H1 (cell line): ENCODE results near the gene MRPL3. TPM values are rescaled to one million over a fixed set of nuclear protein-coding genes. Genes with fewer than 3 reads are reported as not detected.

ENCODE experiments used
- CTCF ChIA-PET: fragments of 300-600 bp; sonication (Branson Sonifier 250); formaldehyde crosslinking; loops from one replicate; lab custom pipeline; 2021; ENCODE audit not compliant: partially characterized antibody; lab: Charles Lee
- POLR2A ChIA-PET: fragments of 300-600 bp; sonication (Branson Sonifier 250); formaldehyde crosslinking; loops from one replicate; lab custom pipeline; 2021; ENCODE audit warnings: inconsistent platforms; ENCODE audit not compliant: partially characterized antibody; lab: Charles Lee
- DNase-seq, 2 experiments: peaks; one replicate each; pipeline versions ENCODE4 v3.0.0 to v3.0.0-alpha.2; 2010 to 2022; ENCODE audit warnings: low spot score in 2 of 2, low read depth in 1 of 2, mixed read lengths in 1 of 2
- FAIRE-seq: peaks from 2 replicates; lab custom pipeline; 2011; peaks lifted over from hg19 to GRCh38; lab: Jason Lieb, UNC
- H2AFZ ChIP-seq: 2 replicates; pipeline ENCODE4 v1.8.1; 2012; ENCODE audit warnings: low read length, inconsistent platforms
- H2AK5ac ChIP-seq: 2 replicates; pipeline ENCODE4 v1.6.1; 2013; ENCODE audit warnings: low read depth, low read length
- H2BK120ac ChIP-seq: replicated peaks from 2 replicates; pipeline ENCODE3; 2013; ENCODE audit warnings: low read depth, low read length, inconsistent platforms
- H2BK12ac ChIP-seq: 2 replicates; pipeline ENCODE4 v1.6.1; 2013; ENCODE audit warnings: low read depth, low read length
- H2BK15ac ChIP-seq: 2 replicates; pipeline ENCODE4 v1.6.1; 2013; ENCODE audit warnings: low read length
- H2BK20ac ChIP-seq: 2 replicates; pipeline ENCODE4 v1.6.1; 2013; ENCODE audit warnings: low read length
- H2BK5ac ChIP-seq: 2 replicates; pipeline ENCODE4 v1.6.1; 2013; ENCODE audit warnings: low read depth, low read length
- H3K14ac ChIP-seq: 2 replicates; pipeline ENCODE4 v1.6.1; 2013; ENCODE audit warnings: inconsistent platforms; ENCODE audit not compliant: insufficient read length
- H3K18ac ChIP-seq: 2 replicates; pipeline ENCODE4 v1.6.1; 2013; ENCODE audit warnings: low read length; ENCODE audit errors: extremely low read depth
- H3K23ac ChIP-seq: 2 replicates; pipeline ENCODE4 v1.6.1; 2013; ENCODE audit warnings: inconsistent platforms; ENCODE audit not compliant: insufficient read length
- H3K23me2 ChIP-seq: 2 replicates; pipeline ENCODE4 v1.6.1; 2013; ENCODE audit warnings: low read depth, low read length
- H3K27ac ChIP-seq: 2 replicates; pipeline ENCODE4 v1.6.1; 2011; ENCODE audit warnings: low read depth, low read length, inconsistent platforms
- H3K27me3 ChIP-seq, 4 experiments: replicated peaks in 1 of 4; 1 replicate in 1 of 4; 2 replicates in 3 of 4; pipeline versions ENCODE4 v1.6.1 to v1.8.1; 2011 to 2013; ENCODE audit warnings: low read length in 3 of 4, mild to moderate bottlenecking in 3 of 4, inconsistent platforms in 2 of 4, mixed read lengths in 2 of 4, moderate library complexity in 1 of 4; ENCODE audit not compliant: control insufficient read depth in 3 of 4, insufficient read depth in 3 of 4; ENCODE audit errors: extremely low read depth in 1 of 4
- H3K36me3 ChIP-seq, 4 experiments: 2 replicates each; pipeline versions ENCODE4 v1.6.1 to v1.8.1; 2011 to 2013; ENCODE audit warnings: mild to moderate bottlenecking in 4 of 4, low read length in 3 of 4, moderate library complexity in 2 of 4, control low read depth in 1 of 4, inconsistent platforms in 1 of 4; ENCODE audit not compliant: insufficient read depth in 4 of 4, control insufficient read depth in 2 of 4
- H3K4ac ChIP-seq: replicated peaks from 2 replicates; pipeline ENCODE3; 2013; ENCODE audit warnings: low read length, low read depth, mixed read lengths, inconsistent platforms; ENCODE audit not compliant: insufficient read length
- H3K4me1 ChIP-seq, 4 experiments: replicated peaks in 1 of 4; 1 replicate in 1 of 4; 2 replicates in 3 of 4; pipeline versions ENCODE4 v1.6.1 to v1.8.1; 2011 to 2013; ENCODE audit warnings: low read length in 3 of 4, inconsistent platforms in 2 of 4, mixed read lengths in 1 of 4; ENCODE audit not compliant: insufficient read depth in 4 of 4, control insufficient read depth in 3 of 4
- H3K4me2 ChIP-seq, 2 experiments: 2 replicates each; pipeline versions ENCODE4 v1.6.1 to v1.8.1; 2011 to 2013; ENCODE audit warnings: low read depth in 2 of 2, low read length in 2 of 2, control low read depth in 1 of 2, inconsistent platforms in 1 of 2, mild to moderate bottlenecking in 1 of 2; ENCODE audit not compliant: insufficient read depth in 1 of 2
- H3K4me3 ChIP-seq, 4 experiments: fragments of 200-600, 300-600 bp in 1 of 4; sonication (generic), shearing (Covaris generic), sonication (Bioruptor Twin) in 1 of 4; 2 replicates each; pipeline versions ENCODE4 v1.5.1 to v1.8.1; 2011 to 2016; ENCODE audit warnings: low read length in 4 of 4, low read depth in 3 of 4, control low read depth in 2 of 4, inconsistent platforms in 2 of 4, mild to moderate bottlenecking in 2 of 4, mixed read lengths in 1 of 4, moderate library complexity in 1 of 4; ENCODE audit not compliant: insufficient read depth in 2 of 4; ENCODE audit errors: extremely low read depth in 1 of 4
- H3K56ac ChIP-seq: replicated peaks from 2 replicates; pipeline ENCODE3; 2013; ENCODE audit warnings: low read depth, mild to moderate bottlenecking, mixed read lengths, low read length, inconsistent platforms; ENCODE audit not compliant: insufficient read length
- H3K79me1 ChIP-seq: 2 replicates; pipeline ENCODE4 v1.6.1; 2013; ENCODE audit warnings: low read depth, low read length, control low read depth
- H3K79me2 ChIP-seq, 2 experiments: 2 replicates each; pipeline versions ENCODE4 v1.6.1 to v1.8.1; 2012 to 2013; ENCODE audit warnings: low read length in 2 of 2, mild to moderate bottlenecking in 2 of 2, inconsistent platforms in 1 of 2; ENCODE audit not compliant: insufficient read depth in 2 of 2, control insufficient read depth in 1 of 2
- H3K9ac ChIP-seq, 4 experiments: replicated peaks in 1 of 4; 1 replicate in 1 of 4; 2 replicates in 3 of 4; pipeline versions ENCODE4 v1.6.1 to v1.8.1; 2011 to 2013; ENCODE audit warnings: low read depth in 3 of 4, low read length in 3 of 4, control low read depth in 2 of 4, mild to moderate bottlenecking in 2 of 4, moderate library complexity in 2 of 4, inconsistent platforms in 1 of 4; ENCODE audit errors: extremely low read depth in 1 of 4
- H3K9me3 ChIP-seq, 2 experiments: 2 replicates each; pipeline versions ENCODE4 v1.6.1 to v1.8.1; 2012 to 2013; ENCODE audit warnings: mild to moderate bottlenecking in 2 of 2, moderate library complexity in 2 of 2, control low read depth in 1 of 2, inconsistent platforms in 1 of 2, low read depth in 1 of 2, low read length in 1 of 2, mixed read lengths in 1 of 2; ENCODE audit not compliant: insufficient read depth in 2 of 2
- H4K20me1 ChIP-seq, 2 experiments: replicated peaks in 1 of 2; 2 replicates each; pipeline versions ENCODE3 to v1.8.1; 2011 to 2013; ENCODE audit warnings: inconsistent platforms in 2 of 2, low read length in 2 of 2, mild to moderate bottlenecking in 1 of 2; ENCODE audit not compliant: insufficient read depth in 2 of 2, control insufficient read depth in 1 of 2
- H4K5ac ChIP-seq: 2 replicates; pipeline ENCODE4 v1.6.1; 2013; ENCODE audit warnings: low read length, low read depth, mixed read lengths, inconsistent platforms; ENCODE audit not compliant: insufficient read length
- H4K8ac ChIP-seq: 2 replicates; pipeline ENCODE4 v1.8.0; 2013; ENCODE audit warnings: mild to moderate bottlenecking, moderate library complexity, low read length, inconsistent platforms; ENCODE audit not compliant: insufficient read depth; ENCODE audit errors: extremely low read depth
- H4K91ac ChIP-seq: replicated peaks from 2 replicates; pipeline ENCODE3; 2013; ENCODE audit warnings: low read length, mixed read lengths, inconsistent platforms; ENCODE audit not compliant: insufficient read length
- ATF3 ChIP-seq: IDR thresholded peaks from 2 replicates; pipeline ENCODE4 v1.6.1; 2011; ENCODE audit warnings: low read depth, mild to moderate bottlenecking, low read length; ENCODE audit not compliant: insufficient read depth
- CBX5 ChIP-seq: fragments of 300-800, 300-1000 bp; sonication (generic); IDR thresholded peaks from 2 replicates; pipeline ENCODE4 v1.7.1; 2016; ENCODE audit warnings: antibody characterized with exemption, low read length, low read depth
- CREB1 ChIP-seq: IDR thresholded peaks from 2 replicates; pipeline ENCODE4 v1.6.1; 2012; ENCODE audit warnings: inconsistent platforms
- FOSL1 ChIP-seq: IDR thresholded peaks from 2 replicates; pipeline ENCODE4 v1.6.1; 2011; ENCODE audit warnings: mild to moderate bottlenecking, low read depth, low read length, moderate library complexity; ENCODE audit not compliant: insufficient read depth
- GTF2F1 ChIP-seq: IDR thresholded peaks from 2 replicates; pipeline ENCODE4 v1.6.1; 2012; ENCODE audit warnings: low read depth, low read length, improper control_type of control experiment, borderline replicate concordance
- HDAC2 ChIP-seq, 2 experiments: fragments of 300-600 bp in 1 of 2; sonication (generic) in 1 of 2; IDR thresholded peaks; 2 replicates each; pipeline ENCODE4 v1.6.1; 2011 to 2012; ENCODE audit warnings: low read depth in 2 of 2, low read length in 2 of 2, mild to moderate bottlenecking in 2 of 2, moderate library complexity in 2 of 2, borderline replicate concordance in 1 of 2, inconsistent platforms in 1 of 2
- PHF8 ChIP-seq: fragments of 200-600 bp; sonication (generic); conservative IDR thresholded peaks from 2 replicates; pipeline ENCODE4 v1.7.1; 2012; ENCODE audit warnings: low read depth, mild to moderate bottlenecking, inconsistent platforms, low read length, moderate library complexity
- POLR2AphosphoS5 ChIP-seq: IDR thresholded peaks from 2 replicates; pipeline ENCODE4 v1.6.1; 2011; ENCODE audit warnings: low read depth, low read length
- RFX5 ChIP-seq: IDR thresholded peaks from 2 replicates; pipeline ENCODE4 v1.6.1; 2011; ENCODE audit warnings: low read depth, low read length, improper control_type of control experiment, borderline replicate concordance
- SP1 ChIP-seq: IDR thresholded peaks from 2 replicates; pipeline ENCODE4 v1.6.1; 2011; ENCODE audit warnings: low read depth, low read length
- SP4 ChIP-seq: IDR thresholded peaks from 2 replicates; pipeline ENCODE4 v1.6.1; 2012; ENCODE audit warnings: low read length, inconsistent platforms
- SRF ChIP-seq: IDR thresholded peaks from 2 replicates; pipeline ENCODE4 v1.6.1; 2011; ENCODE audit warnings: mild to moderate bottlenecking, low read depth, low read length, moderate library complexity
- SUZ12 ChIP-seq: fragments of 200-600 bp; sonication (generic); IDR thresholded peaks from 2 replicates; pipeline ENCODE4 v1.6.1; 2012; ENCODE audit warnings: mild to moderate bottlenecking, inconsistent platforms, low read length, moderate library complexity, mixed read lengths
- TAF1 ChIP-seq: IDR thresholded peaks from 2 replicates; pipeline ENCODE4 v1.6.1; 2011; ENCODE audit warnings: mild to moderate bottlenecking, low read depth, low read length
- TCF12 ChIP-seq: IDR thresholded peaks from 2 replicates; pipeline ENCODE4 v1.6.1; 2011; ENCODE audit warnings: low read depth, mild to moderate bottlenecking, low read length
- TEAD4 ChIP-seq: IDR thresholded peaks from 2 replicates; pipeline ENCODE4 v1.6.1; 2012; ENCODE audit warnings: low read depth, low read length, inconsistent platforms, mixed read lengths
- WGBS, 2 experiments: shearing (Covaris generic) in 1 of 2; methylation state at CpG; one replicate each; pipeline versions ENCODE4 v1.1.6 to v1.1.7; 2013 to 2015; ENCODE audit warnings: low lambda C conversion rate in 2 of 2, mixed read lengths in 2 of 2, inconsistent platforms in 1 of 2, low coverage in 1 of 2, missing lambda C conversion rate in 1 of 2; ENCODE audit not compliant: insufficient replicate concordance in 2 of 2, insufficient coverage in 1 of 2, insufficient read length in 1 of 2; ENCODE audit errors: extremely low coverage in 1 of 2, missing lambda C conversion rate in 1 of 2; 5-methylcytosine and 5-hydroxymethylcytosine counted together
- polyA plus RNA-seq, 7 experiments: library from polyadenylated mRNA; depleted of rRNA in 3 of 7; stranded (reverse) in 5 of 7; unstranded in 2 of 7; fragments of >200 nt in 5 of 7; fragments of 200-250 nt in 2 of 7; gene quantifications; 1 replicate in 5 of 7; 2 replicates in 1 of 7; 4 replicates in 1 of 7; pipeline versions ENCODE4 v1.2.1 to v1.2.3, GENCODE V29; 2011 to 2013; ENCODE audit warnings: missing spikeins in 2 of 7, mixed read lengths in 2 of 7
- total RNA-seq: library from RNA; stranded (reverse); fragmentation: NEBNext Ultra II Directional; extraction: Animal tissue kit (Norgen Biotek cat#: 25700); gene quantifications from 2 replicates; pipeline ENCODE4 v1.2.1, GENCODE V29; 2021

The MRPL3 gene
- total and polyA plus RNA-seq, 2 of the 8 experiments (the other 6 are each of a cell fraction or from before 2014, with no cell fraction given): 164 to 175 TPM

- ChIA-PET CTCF (no interaction called here), POLR2A (no interaction called here)
- FAIRE-seq: no peak
- H3K4me3 ChIP-seq: no peak overlapping the region
- H3K23ac ChIP-seq: no peak overlapping the region
- H3K23me2 ChIP-seq: no peaks in the 10 kb centered on the region
- no peak overlapping the region for H2BK5ac ChIP-seq
- DNase-seq: no peak
- no peak overlapping the region for H2BK20ac ChIP-seq
- H3K4me2 ChIP-seq: no peak overlapping the region
- peaks cover 4 to 7% of the 10 kb centered on the region in 2 experiments for H4K20me1 ChIP-seq
- H3K27ac ChIP-seq: no peak overlapping the region
- no peak overlapping the region for H2AK5ac ChIP-seq
- no peak overlapping the region for H3K9ac ChIP-seq
- H3K36me3 ChIP-seq: peaks cover 12 to 77% (median 47%) of the 10 kb centered on the region in 4 experiments
- H4K91ac ChIP-seq: no peak overlapping the region
- H4K5ac ChIP-seq: no peak overlapping the region
- no peak overlapping the region for H3K18ac ChIP-seq
- no peak overlapping the region for H2BK15ac ChIP-seq
- H2AFZ ChIP-seq: no peak overlapping the region
- H3K14ac ChIP-seq: no peak overlapping the region
- no peaks in the 10 kb centered on the region for H3K4me1 ChIP-seq
- WGBS, 2 experiments: 93% methylated on average over 1 of the region's 1 CpG; no CpG with 5 or more reads in 1 of the 2 experiments
- no peaks in the 10 kb centered on the region for H3K27me3 ChIP-seq
- H2BK120ac ChIP-seq: no peak overlapping the region
- no peak overlapping the region for H3K56ac ChIP-seq
- H3K4ac ChIP-seq: no peak overlapping the region
- H3K79me2 ChIP-seq: peaks cover 0 to 51% of the 10 kb centered on the region in 2 experiments; a peak in 3 of 4 replicates
- no peak overlapping the region for H4K8ac ChIP-seq
- peaks cover 3% of the 10 kb centered on the region for H3K79me1 ChIP-seq
- no peaks in the 10 kb centered on the region for H3K9me3 ChIP-seq
- H2BK12ac ChIP-seq: no peak overlapping the region
- TF ChIP-seq TAF1 (no peak), CREB1 (no peak), TEAD4 (no peak), SRF (no peak), SUZ12 (no peak), FOSL1 (no peak), GTF2F1 (no peak), POLR2AphosphoS5 (no peak), HDAC2 (IDR thresholded peaks at IDR 0.05; ENCODE audit: borderline replicate concordance in 1 of 2, low read depth in 2 of 2, low read length in 2 of 2) (no peak), ATF3 (no peak), RFX5 (no peak), CBX5 (no peak), SP4 (no peak), TCF12 (no peak), PHF8 (no peak), SP1 (no peak)
Measured at GRCh38 chr3:131494706-131495105, 8.1 kb downstream of the MRPL3 start.
